Skin of body (tissue), 2 donors: ENCODE measurements around the gene ARNT2. TPM values are rescaled to one million over a fixed set of nuclear protein-coding genes. Genes with fewer than 3 reads are reported as not detected.
"Not testable (repeated sequence)": the region's sequence is repeated elsewhere in the genome, so short reads cannot be mapped to it uniquely, and the experiment has no call there.

Source experiments
- DNase-seq: peaks from one replicate; lab custom pipeline; 2025; lab: John Stamatoyannopoulos, UW
- total RNA-seq: library from RNA; depleted of rRNA; stranded (reverse); fragments of >200 nt; gene quantifications from one replicate; pipeline ENCODE4 v1.2.3, GENCODE V29; 2014

Gene ARNT2
- total RNA-seq, 1 donor from 2014 or later = 2.8 TPM

DNA sequence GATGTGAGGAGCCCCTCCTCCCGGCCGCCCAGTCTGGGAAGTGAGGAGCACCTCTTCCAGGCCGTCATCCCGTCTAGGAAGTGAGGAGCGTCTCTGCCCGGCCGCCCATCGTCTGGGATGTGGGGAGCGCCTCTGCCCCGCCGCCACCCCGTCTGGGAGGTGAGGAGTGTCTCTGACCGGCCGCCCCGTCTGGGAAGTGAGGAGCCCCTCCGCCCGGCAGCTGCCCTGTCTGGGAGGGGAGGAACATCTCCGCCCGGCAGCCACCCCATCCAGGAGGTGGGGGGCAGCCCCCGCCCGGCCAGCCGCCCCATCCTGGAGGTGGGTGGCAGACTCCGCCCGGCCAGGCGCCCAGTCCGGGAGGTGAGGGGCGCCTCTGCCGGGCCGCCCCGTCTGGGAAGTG lies 243.2 kb downstream of the ARNT2 start:
- not testable (repeated sequence) for DNase-seq

Other genes starting within 250 kb of the ARNT2 start
- gene CTXND1, start 152.2 kb upstream of the ARNT2 start, total RNA-seq = 0.30 TPM